NCI-H748 treated with DMSO at 0.1 percent for 48 hours (cell line): ENCODE measurements around the gene LMO7.

ENCODE experiments used
- DNase-seq: peaks from one replicate; lab custom pipeline; 2025; lab: John Stamatoyannopoulos, UW

LMO7 gene

GRCh38 chr13:75895168-75895567, 259.0 kb downstream of the LMO7 start:
- no peak for DNase-seq

- DNase-seq = no peak
Observed at GRCh38 chr13:75896271-75896670, 260.1 kb downstream of the LMO7 start.

GRCh38 chr13:75897386-75897785, 261.3 kb downstream of the LMO7 start:
- no peak for DNase-seq

- DNase-seq = no peak
Observed at GRCh38 chr13:75901501-75901900, 265.4 kb downstream of the LMO7 start.

GRCh38 chr13:75902166-75903104, 266.3 kb downstream of the LMO7 start:
- DNase-seq = no peak

- DNase-seq = peak; percentile 77
Observed at GRCh38 chr13:75904012-75904411, 267.9 kb downstream of the LMO7 start.

GRCh38 chr13:75906315-75906714, 270.2 kb downstream of the LMO7 start:
- DNase-seq = no peak

GRCh38 chr13:75907044-75907443, 270.9 kb downstream of the LMO7 start:
- DNase-seq = no peak

GRCh38 chr13:75908141-75908540, 272.0 kb downstream of the LMO7 start:
- DNase-seq = no peak
